Mammary epithelial cell (primary cell): Measurements from ENCODE around the gene LAMP5.

Experiments
- EZH2 ChIP-seq: IDR thresholded peaks from 2 replicates; pipeline ENCODE4 v1.6.1; 2012; ENCODE audit warnings: low read length, inconsistent platforms, borderline replicate concordance
- TF ChIP-seq, protein P1 (sequence below), 2 donors: IDR thresholded peaks in 1 of 2; conservative IDR thresholded peaks in 1 of 2; 2 replicates each; pipeline ENCODE4 v1.5.1; 2011 to 2012; ENCODE audit warnings: inconsistent platforms in 2 of 2, low read length in 2 of 2, mild to moderate bottlenecking in 2 of 2, control low read depth in 1 of 2, low read depth in 1 of 2; ENCODE audit not compliant: insufficient read depth in 1 of 2; ENCODE audit errors: extremely low read depth in 1 of 2

DNA sequence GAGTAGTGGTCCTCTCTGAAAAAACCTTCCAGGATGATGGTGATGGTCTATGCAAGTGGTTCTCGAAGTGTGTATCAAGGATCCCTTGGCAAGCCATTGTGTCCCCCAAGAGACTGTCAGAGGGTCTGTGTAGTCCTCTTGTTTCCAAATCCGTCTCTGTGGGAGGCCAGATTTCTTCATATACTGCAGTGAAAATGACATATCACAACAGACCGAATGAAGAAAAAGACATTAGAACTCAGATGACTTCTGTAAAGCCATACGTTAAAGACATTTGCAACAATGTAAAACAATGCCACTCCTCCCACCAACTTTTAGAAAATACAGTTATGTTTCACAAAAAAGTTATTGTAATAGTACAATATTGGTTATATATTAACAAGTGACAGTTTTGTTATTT lies 27.2 kb upstream of the LAMP5 start:
- TF ChIP-seq, protein P1, sequence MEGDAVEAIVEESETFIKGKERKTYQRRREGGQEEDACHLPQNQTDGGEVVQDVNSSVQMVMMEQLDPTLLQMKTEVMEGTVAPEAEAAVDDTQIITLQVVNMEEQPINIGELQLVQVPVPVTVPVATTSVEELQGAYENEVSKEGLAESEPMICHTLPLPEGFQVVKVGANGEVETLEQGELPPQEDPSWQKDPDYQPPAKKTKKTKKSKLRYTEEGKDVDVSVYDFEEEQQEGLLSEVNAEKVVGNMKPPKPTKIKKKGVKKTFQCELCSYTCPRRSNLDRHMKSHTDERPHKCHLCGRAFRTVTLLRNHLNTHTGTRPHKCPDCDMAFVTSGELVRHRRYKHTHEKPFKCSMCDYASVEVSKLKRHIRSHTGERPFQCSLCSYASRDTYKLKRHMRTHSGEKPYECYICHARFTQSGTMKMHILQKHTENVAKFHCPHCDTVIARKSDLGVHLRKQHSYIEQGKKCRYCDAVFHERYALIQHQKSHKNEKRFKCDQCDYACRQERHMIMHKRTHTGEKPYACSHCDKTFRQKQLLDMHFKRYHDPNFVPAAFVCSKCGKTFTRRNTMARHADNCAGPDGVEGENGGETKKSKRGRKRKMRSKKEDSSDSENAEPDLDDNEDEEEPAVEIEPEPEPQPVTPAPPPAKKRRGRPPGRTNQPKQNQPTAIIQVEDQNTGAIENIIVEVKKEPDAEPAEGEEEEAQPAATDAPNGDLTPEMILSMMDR (conservative IDR thresholded peaks at IDR 0.05 in 1 of 2, IDR thresholded peaks at IDR 0.05 in 1 of 2; ENCODE audit: extremely low read depth in 1 of 2, insufficient read depth in 1 of 2, low read depth in 1 of 2, low read length in 2 of 2): no peak
- no peak for TF ChIP-seq EZH2
